NT2/D1 (cell line): ENCODE data around the gene GNAT3.

Experiments
- YY1 ChIP-seq: IDR thresholded peaks from 2 replicates; pipeline ENCODE4 v1.6.1; 2011; ENCODE audit not compliant: insufficient read length, insufficient read depth
- ZNF274 ChIP-seq: IDR thresholded peaks from 2 replicates; pipeline ENCODE4 v1.6.1; 2011; ENCODE audit warnings: mild to moderate bottlenecking, low read depth, low read length

- TF ChIP-seq ZNF274 (no peak), YY1 (no peak)
Observed at GRCh38 chr7:80510021-80510420, 1.8 kb downstream of the GNAT3 start.
